ENCODE data around the gene CCNF. TPM values are rescaled to one million over a fixed set of nuclear protein-coding genes. Genes with fewer than 3 reads are reported as not detected.

CCNF gene
- total and polyA plus RNA-seq, 2 of the 4 experiments (the other 2 are of a cell fraction), result 8.2 to 20.1 TPM

DNA sequence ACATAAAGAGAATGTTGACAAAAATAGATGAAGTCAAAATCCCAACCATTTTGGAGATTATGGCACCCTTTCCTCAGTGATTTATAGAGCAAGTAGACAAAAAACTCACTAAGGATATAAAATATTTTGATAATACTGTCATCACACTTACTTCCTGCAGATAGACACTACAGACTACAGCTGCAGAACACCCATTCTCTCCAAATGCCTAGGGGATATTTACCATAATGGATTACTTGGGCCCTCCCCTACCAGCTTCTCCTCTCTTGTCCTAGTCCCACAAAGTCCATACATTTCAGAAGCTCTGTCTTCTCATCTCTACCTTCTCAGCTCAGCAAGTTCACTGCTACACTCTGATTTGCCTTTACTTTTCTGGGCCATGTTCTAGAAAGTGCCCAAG is 37.2 kb upstream of the CCNF start:
- H3K9me3 ChIP-seq (ENCODE audit: control insufficient read depth, insufficient read depth, low read length), result peaks cover 5% of the 10 kb centered on the region; the same call in 1 of the 2 replicates
- no peak overlapping the region for H3K23ac ChIP-seq (ENCODE audit: low read depth, low read length)
- no peak overlapping the region for H2BK120ac ChIP-seq (ENCODE audit: low read depth, low read length)
- intact Hi-C loops (cut with micrococcal nuclease) (loop anchor here (5.0 kb wide), 1 partner anchor 35 kb away; no protein-coding TSS in a partner anchor), in situ Hi-C loops (cut with MboI; ENCODE audit: low sequenced_read_pairs) (loop anchor here (25.0 kb wide), 1 partner anchor 505 kb away; no protein-coding TSS in a partner anchor), dilution Hi-C loops (cut with HindIII; ENCODE audit: low sequenced_read_pairs, unreplicated experiment) (no loop called here)
- no peak overlapping the region for H3K56ac ChIP-seq (ENCODE audit: extremely low read depth, insufficient read depth, low read length)
- H2BK15ac ChIP-seq (ENCODE audit: low read depth, low read length), result no peak overlapping the region
- no peak overlapping the region for H4K8ac ChIP-seq (ENCODE audit: low read depth in 2 of 2, low read length in 2 of 2)
- TF ChIP-seq RFX5 (IDR thresholded peaks at IDR 0.05; ENCODE audit: low read depth, low read length), result no peak
- no peak for TF ChIP-seq RCOR1 (IDR thresholded peaks at IDR 0.05; ENCODE audit: insufficient replicate concordance, low read length)
- no peak for TF ChIP-seq MXI1 (IDR thresholded peaks at IDR 0.05; ENCODE audit: borderline replicate concordance, low read depth, low read length)
- TF ChIP-seq MAZ (IDR thresholded peaks at IDR 0.05; ENCODE audit: borderline replicate concordance, low read depth, low read length), result no peak
- no peak for TF ChIP-seq BHLHE40 (IDR thresholded peaks at IDR 0.05; ENCODE audit: low read depth, low read length)
- TF ChIP-seq CEBPB (IDR thresholded peaks at IDR 0.05; ENCODE audit: low read depth, low read length), result no peak
- TF ChIP-seq, protein P1, sequence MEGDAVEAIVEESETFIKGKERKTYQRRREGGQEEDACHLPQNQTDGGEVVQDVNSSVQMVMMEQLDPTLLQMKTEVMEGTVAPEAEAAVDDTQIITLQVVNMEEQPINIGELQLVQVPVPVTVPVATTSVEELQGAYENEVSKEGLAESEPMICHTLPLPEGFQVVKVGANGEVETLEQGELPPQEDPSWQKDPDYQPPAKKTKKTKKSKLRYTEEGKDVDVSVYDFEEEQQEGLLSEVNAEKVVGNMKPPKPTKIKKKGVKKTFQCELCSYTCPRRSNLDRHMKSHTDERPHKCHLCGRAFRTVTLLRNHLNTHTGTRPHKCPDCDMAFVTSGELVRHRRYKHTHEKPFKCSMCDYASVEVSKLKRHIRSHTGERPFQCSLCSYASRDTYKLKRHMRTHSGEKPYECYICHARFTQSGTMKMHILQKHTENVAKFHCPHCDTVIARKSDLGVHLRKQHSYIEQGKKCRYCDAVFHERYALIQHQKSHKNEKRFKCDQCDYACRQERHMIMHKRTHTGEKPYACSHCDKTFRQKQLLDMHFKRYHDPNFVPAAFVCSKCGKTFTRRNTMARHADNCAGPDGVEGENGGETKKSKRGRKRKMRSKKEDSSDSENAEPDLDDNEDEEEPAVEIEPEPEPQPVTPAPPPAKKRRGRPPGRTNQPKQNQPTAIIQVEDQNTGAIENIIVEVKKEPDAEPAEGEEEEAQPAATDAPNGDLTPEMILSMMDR (conservative IDR thresholded peaks at IDR 0.05; ENCODE audit: low read depth, low read length), result no peak
- DNase-seq, result no peak
- no peak overlapping the region for H3K14ac ChIP-seq (replicated peaks; ENCODE audit: low read depth, low read length)
- H3K9me1 ChIP-seq (ENCODE audit: insufficient read depth, low read length), result no peaks in the 10 kb centered on the region
- H3K79me1 ChIP-seq (ENCODE audit: low read depth in 1 of 2, low read length in 2 of 2), result no peaks in the 10 kb centered on the region
- H4K20me1 ChIP-seq (ENCODE audit: insufficient read depth, low read length), result no peaks in the 10 kb centered on the region
- H2BK20ac ChIP-seq (ENCODE audit: low read depth, low read length), result no peak overlapping the region
- ChIA-PET POLR2A (ENCODE audit: unreplicated experiment) (no interaction called here), CTCF (interaction anchor here (0.5 kb wide), 1 partner anchor 99 kb away, joined by 3 read pairs; no protein-coding TSS in a partner anchor)
- H4K5ac ChIP-seq (ENCODE audit: low read depth, low read length), result no peak overlapping the region
- H3K27ac ChIP-seq (ENCODE audit: insufficient read depth, low read length), result no peak overlapping the region
- no peak overlapping the region for H3K18ac ChIP-seq (ENCODE audit: low read depth, low read length)
- ATAC-seq (ENCODE audit: low read depth), result no peak
- no peaks in the 10 kb centered on the region for H3K36me3 ChIP-seq (ENCODE audit: control insufficient read depth, insufficient read depth, low read length)
- no peak overlapping the region for H2AK9ac ChIP-seq (replicated peaks; ENCODE audit: low read depth, low read length, poor library complexity)
- H3K9ac ChIP-seq (ENCODE audit: low read depth, low read length), result no peak overlapping the region
- no peak overlapping the region for H2BK5ac ChIP-seq (ENCODE audit: low read depth, low read length, poor library complexity, severe bottlenecking)
- peaks cover 13% of the 10 kb centered on the region for H3K27me3 ChIP-seq (ENCODE audit: control insufficient read depth, insufficient read depth, low read length)
- BruUV-seq (replicated peaks), result no TSS peak
- H3K4me2 ChIP-seq (ENCODE audit: low read depth, low read length), result no peak overlapping the region
- no peak overlapping the region for H4K91ac ChIP-seq (ENCODE audit: insufficient read depth, low read depth, low read length)
- H3K4me1 ChIP-seq (ENCODE audit: control insufficient read depth, insufficient read depth, low read length), result no peaks in the 10 kb centered on the region
- no peak overlapping the region for H3K4me3 ChIP-seq (ENCODE audit: insufficient read depth, low read depth, low read length)
- H2AK5ac ChIP-seq (ENCODE audit: low read depth, low read length), result no peak overlapping the region
- H3K4ac ChIP-seq (ENCODE audit: low read depth, low read length), result no peak overlapping the region
- H2AFZ ChIP-seq (replicated peaks; ENCODE audit: low read length, poor library complexity), result no peak overlapping the region

All from IMR-90 (cell line).